Right atrium auricular region (tissue), 2 donors: ENCODE measurements around the gene LCORL. TPM values are rescaled to one million over a fixed set of nuclear protein-coding genes. Genes with fewer than 3 reads are reported as not detected.

Experiments
- DNase-seq: peaks from one replicate; pipeline ENCODE4 v3.0.0-alpha.2; 2019; ENCODE audit warnings: low spot score
- H3K27ac ChIP-seq, 2 donors: fragments of 200-600 bp; sonication (generic); 1 replicate in 1 of 2; 2 replicates in 1 of 2; pipeline ENCODE4 v1.5.1; 2016 to 2019
- H3K27me3 ChIP-seq, 2 donors: fragments of 200-600 bp; sonication (generic); one replicate each; pipeline versions ENCODE4 v1.5.1 to v1.6.0; 2017 to 2019
- H3K36me3 ChIP-seq: fragments of 200-600 bp; sonication (generic); one replicate; pipeline ENCODE4 v1.5.1; 2016
- H3K4me1 ChIP-seq, 2 donors: fragments of 200-600 bp; sonication (generic); one replicate each; pipeline versions ENCODE4 v1.5.1 to v1.6.0; 2017 to 2019
- H3K4me3 ChIP-seq, 2 donors: fragments of 200-600 bp; sonication (generic); 1 replicate in 1 of 2; 2 replicates in 1 of 2; pipeline ENCODE4 v1.5.1; 2017 to 2019; ENCODE audit warnings: mild to moderate bottlenecking in 1 of 2, moderate library complexity in 1 of 2
- H3K9me3 ChIP-seq, 2 donors: fragments of 200-600 bp; sonication (generic); one replicate each; pipeline ENCODE4 v1.5.1; 2019
- total RNA-seq, 2 donors: library from RNA; depleted of rRNA; stranded (reverse); fragments of >200 nt; gene quantifications; one replicate each; pipeline ENCODE4 v1.1.0, GENCODE V29; 2016
- TF ChIP-seq, protein P1 (sequence below), 2 donors: fragments of 200-600 bp; sonication (generic); IDR thresholded peaks; one replicate each; pipeline ENCODE4 v1.5.1; 2019; ENCODE audit warnings: antibody characterized with exemption in 2 of 2

The LCORL gene
- total RNA-seq, 2 donors from 2014 or later, result 8.8 to 12.3 TPM

- Histone ChIP-seq H3K27me3 (no peaks in the 10 kb centered on the region), H3K27ac (no peak overlapping the region), H3K4me3 (no peak overlapping the region), H3K36me3 (no peaks in the 10 kb centered on the region), H3K9me3 (no peaks in the 10 kb centered on the region), H3K4me1 (peaks cover 0 to 6% of the 10 kb centered on the region in 2 donors)
- TF ChIP-seq, protein P1, sequence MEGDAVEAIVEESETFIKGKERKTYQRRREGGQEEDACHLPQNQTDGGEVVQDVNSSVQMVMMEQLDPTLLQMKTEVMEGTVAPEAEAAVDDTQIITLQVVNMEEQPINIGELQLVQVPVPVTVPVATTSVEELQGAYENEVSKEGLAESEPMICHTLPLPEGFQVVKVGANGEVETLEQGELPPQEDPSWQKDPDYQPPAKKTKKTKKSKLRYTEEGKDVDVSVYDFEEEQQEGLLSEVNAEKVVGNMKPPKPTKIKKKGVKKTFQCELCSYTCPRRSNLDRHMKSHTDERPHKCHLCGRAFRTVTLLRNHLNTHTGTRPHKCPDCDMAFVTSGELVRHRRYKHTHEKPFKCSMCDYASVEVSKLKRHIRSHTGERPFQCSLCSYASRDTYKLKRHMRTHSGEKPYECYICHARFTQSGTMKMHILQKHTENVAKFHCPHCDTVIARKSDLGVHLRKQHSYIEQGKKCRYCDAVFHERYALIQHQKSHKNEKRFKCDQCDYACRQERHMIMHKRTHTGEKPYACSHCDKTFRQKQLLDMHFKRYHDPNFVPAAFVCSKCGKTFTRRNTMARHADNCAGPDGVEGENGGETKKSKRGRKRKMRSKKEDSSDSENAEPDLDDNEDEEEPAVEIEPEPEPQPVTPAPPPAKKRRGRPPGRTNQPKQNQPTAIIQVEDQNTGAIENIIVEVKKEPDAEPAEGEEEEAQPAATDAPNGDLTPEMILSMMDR (IDR thresholded peaks at IDR 0.05), result no peak
- DNase-seq, result no peak
These were observed 3.7 kb upstream of the LCORL start for GRCh38 chr4:18025288-18025687.

DNA sequence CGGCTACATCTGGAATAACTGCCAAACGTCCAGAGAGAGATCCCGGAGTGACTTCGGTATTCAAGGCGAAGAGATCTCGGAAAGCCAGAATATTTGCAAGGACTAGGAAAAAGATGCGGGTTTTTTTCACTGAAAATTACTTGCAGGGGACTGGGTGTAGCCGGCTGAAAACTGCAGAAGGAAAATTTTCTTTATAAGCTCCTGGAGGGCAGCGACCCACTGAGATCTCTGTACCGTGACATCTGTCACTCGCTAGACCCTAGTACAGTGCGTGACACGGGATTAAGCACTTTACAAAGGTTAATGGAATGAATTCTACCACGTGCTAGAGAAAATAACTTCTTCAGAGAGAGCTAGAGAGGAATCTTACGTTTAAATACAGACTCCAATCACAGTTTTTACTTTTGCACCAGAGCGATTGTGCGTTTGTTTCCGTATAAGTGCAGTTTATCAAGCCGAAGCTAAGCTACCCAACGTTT, 1.1 kb upstream of the LCORL start:
- no peaks in the 10 kb centered on the region for H3K36me3 ChIP-seq
- DNase-seq, result no peak
- H3K4me3 ChIP-seq, result peak overlapping the region; percentile 64 to 95
- H3K4me1 ChIP-seq, result peaks cover 0 to 16% of the 10 kb centered on the region in 2 donors
- no peaks in the 10 kb centered on the region for H3K9me3 ChIP-seq
- TF ChIP-seq, protein P1 (IDR thresholded peaks at IDR 0.05), result no peak
- H3K27ac ChIP-seq, result peak overlapping the region; percentile 97 to 99
- no peaks in the 10 kb centered on the region for H3K27me3 ChIP-seq

DNA sequence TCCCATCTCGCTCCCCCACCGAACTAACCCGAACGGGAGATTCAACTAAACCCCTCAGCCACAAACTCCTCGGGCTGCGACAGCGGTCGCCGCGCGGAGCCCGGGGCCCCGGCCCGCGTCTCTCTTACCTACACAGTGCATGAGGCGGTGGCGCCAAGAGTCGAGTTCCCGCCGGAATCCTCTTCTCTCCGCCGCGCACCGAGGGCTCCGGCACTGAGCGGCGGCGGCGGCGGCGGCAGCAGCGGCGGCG, 160 bp downstream of the LCORL start:
- H3K27ac ChIP-seq, result peak overlapping the region; percentile 97 to 99
- no peaks in the 10 kb centered on the region for H3K27me3 ChIP-seq
- peak overlapping the region; percentile 64 to 95 for H3K4me3 ChIP-seq
- TF ChIP-seq, protein P1 (IDR thresholded peaks at IDR 0.05), result no peak
- H3K9me3 ChIP-seq, result no peaks in the 10 kb centered on the region
- H3K36me3 ChIP-seq, result no peaks in the 10 kb centered on the region
- no peak for DNase-seq
- peaks cover 0 to 16% of the 10 kb centered on the region in 2 donors for H3K4me1 ChIP-seq

DNA sequence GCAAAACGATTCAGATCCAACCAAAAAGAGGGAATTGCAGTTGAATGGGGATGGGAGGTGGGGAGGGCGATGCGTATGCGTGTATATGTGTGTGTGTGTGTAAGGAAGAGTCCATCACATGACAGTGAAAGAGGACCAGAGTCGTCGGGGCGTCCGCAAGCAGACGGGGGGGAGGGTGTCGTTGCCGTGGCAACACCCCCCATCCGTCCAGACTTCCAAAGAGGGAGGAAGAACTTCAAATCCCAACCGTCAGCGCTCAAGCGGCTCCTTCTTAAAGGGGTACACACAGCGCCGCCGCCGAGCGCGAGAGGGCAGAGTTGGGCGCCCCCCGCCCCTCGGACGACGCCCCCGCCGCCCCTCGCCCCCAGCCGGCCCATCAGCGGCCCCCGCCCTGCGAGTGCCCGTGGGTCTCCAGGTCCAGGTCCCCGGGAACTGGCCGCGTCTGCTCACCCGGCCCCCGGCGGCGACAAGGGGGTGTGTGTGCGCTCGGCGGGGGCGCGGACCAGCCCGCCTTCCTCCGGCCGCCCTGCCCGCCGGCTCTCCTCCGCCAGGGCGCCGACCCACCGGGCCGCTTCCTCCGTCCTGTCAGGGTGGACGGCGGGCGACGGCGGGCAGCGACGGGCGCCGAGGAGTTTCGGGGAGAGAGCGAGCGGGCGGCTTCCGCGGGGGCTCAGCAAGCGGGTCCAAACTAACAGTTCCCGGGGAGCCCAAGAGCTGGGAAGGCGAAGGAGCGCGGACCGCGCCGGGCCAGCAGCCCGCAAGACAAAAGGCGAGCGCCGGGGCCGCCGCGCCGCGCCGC, 685 bp downstream of the LCORL start:
- H3K36me3 ChIP-seq, result no peaks in the 10 kb centered on the region
- TF ChIP-seq, protein P1 (IDR thresholded peaks at IDR 0.05), result no peak
- peak; percentile 78 for DNase-seq

DNA sequence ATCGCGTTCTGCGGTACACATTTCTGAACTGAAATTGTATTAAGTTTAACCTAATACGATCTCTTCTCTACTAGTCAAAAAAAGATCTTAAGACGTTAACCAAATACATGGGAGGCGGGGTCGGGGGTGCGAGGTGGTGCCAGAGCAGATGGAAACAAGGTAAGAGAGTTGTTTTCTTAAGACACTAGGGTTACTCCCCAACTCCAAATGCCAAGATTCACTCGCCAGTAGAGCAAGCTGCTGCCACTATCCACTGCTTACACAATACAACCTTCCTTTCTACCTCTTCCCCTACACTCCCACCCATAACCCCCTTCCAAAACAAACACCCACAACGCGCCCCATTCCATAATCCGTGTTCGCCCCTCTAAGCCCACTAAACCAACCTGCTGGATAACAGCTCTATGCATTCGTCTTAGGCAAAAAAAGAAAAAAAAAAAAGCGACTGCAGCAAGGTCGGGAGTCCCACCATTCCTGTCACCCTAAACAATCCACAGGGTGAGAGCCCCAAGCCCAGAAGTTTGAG, 1.3 kb downstream of the LCORL start:
- TF ChIP-seq, protein P1 (IDR thresholded peaks at IDR 0.05), result no peak
- no peak for DNase-seq
- H3K4me3 ChIP-seq, result peak overlapping the region; percentile 64 to 95
- H3K27ac ChIP-seq, result peak overlapping the region; percentile 97 to 99
- H3K4me1 ChIP-seq, result peaks cover 0 to 16% of the 10 kb centered on the region in 2 donors
- H3K9me3 ChIP-seq, result no peaks in the 10 kb centered on the region
- no peaks in the 10 kb centered on the region for H3K27me3 ChIP-seq
- H3K36me3 ChIP-seq, result no peaks in the 10 kb centered on the region

More for the DNA sequence above, 685 bp downstream of the LCORL start:
- no peaks in the 10 kb centered on the region for H3K9me3 ChIP-seq
- peaks cover 0 to 16% of the 10 kb centered on the region in 2 donors for H3K4me1 ChIP-seq
- H3K27me3 ChIP-seq, result no peaks in the 10 kb centered on the region
- peak overlapping the region; percentile 64 to 95 for H3K4me3 ChIP-seq
- peak overlapping the region; percentile 97 to 99 for H3K27ac ChIP-seq
